ENCODE results near the gene ASB5.
"Not testable (repeated sequence)": the region's sequence is repeated elsewhere in the genome, so short reads cannot be mapped to it uniquely, and the experiment has no call there.

ASB5 gene

DNA sequence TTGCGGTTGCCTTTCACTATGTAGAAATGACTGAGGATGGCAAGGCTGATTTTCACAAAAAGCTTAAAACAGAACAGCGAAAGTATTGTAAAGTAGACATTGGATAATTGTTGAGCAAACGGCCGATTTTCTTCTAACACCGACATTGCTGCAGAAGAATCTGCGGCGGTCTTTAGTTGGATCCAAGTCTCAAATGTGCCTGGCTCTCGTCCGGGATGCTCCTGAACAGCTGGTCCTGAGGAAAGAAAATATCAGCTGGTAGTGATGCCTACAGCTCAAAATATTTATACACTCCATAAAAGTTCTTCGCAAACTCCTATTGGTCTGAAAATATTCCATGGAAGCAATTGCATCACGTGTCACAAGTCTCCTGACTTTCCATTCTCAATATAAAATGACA lies at the start of gene ASB5:
Gene ASB5 (minus strand): TSS at position 260 of the 400 bp plus-strand sequence. CDS start 114 bp downstream, at position 146.
- DNase-seq (ENCODE audit: low spot score) = no peak

DNA sequence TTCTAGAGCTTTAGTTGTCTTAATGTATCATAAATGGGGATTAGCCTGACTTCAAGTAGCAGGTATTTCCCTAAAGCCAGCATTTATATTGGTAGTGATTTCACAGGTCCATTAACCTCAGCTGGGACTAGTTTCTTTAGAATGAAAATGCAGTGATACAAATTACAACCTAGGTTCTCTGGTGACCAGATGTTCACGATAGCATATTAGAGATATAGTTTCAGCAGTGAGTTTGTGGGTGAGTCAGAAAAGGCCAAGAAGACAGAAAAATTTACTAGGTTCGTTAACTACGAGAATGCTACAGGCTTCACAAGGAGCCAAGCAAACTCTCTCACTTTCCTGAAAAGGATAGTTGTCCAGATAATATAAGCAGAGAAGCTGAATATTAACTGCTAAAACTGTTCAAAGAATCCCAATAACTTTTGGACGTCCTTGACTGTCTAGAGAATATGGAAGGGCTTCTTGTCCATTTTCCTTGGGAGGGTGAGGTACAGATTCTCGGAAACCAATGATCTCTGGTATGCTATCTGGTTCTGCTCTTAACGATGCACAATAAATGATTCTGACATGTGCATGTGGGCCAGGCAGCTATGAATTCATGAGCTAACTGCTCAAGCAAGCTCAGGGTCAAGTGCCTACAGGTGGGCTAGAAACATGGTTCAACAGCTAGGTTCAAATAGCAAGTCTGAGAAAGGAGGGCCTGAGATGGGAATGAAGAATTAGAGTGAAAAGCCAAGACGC lies 44.7 kb upstream of the ASB5 start:
- DNase-seq (ENCODE audit: low spot score) = no peak

- no peak for DNase-seq (ENCODE audit: low spot score)
Measured at GRCh38 chr4:176309772-176310171, 40.8 kb upstream of the ASB5 start.

DNA sequence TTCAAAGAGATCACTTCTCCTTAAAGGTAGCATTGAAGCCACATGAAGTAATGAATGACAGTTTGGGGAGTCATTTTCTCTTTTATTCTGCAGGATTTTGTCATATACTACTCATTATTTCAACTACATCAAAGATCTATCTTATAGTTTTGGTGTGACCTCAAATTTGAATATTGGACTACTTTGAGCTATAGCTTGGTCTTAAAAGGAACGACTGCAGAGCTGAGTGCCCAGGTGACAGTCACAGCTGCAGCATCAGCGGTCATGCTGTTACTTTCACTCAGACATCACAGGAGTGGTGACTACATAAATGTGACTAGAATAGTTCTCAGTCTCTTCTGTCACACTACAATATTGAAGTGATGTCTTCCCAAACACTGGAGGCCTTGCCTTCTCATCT lies 40.0 kb upstream of the ASB5 start:
- DNase-seq (ENCODE audit: low spot score) = no peak

- no peak for DNase-seq (ENCODE audit: low spot score)
Measured at GRCh38 chr4:176308441-176308840, 39.4 kb upstream of the ASB5 start.

DNA sequence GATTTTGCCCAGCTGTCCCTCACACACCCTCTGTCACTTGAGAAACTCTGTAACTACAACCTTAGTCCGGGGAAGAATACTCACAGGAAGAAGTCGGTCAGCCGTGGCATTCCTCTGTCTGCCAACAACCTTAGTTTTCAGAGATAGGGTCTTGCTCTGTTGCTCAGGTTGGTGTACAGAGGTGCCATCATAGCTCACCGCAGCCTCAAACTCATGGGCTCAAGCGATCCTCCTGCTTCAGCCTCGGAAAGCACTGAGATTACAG lies 38.6 kb upstream of the ASB5 start:
- no peak for DNase-seq (ENCODE audit: low spot score)

- no peak for DNase-seq (ENCODE audit: low spot score)
Measured at GRCh38 chr4:176306837-176307665, 38.0 kb upstream of the ASB5 start.

- DNase-seq (ENCODE audit: low spot score) = no peak
Measured at GRCh38 chr4:176303938-176304337, 34.9 kb upstream of the ASB5 start.

- peak; percentile 46 for DNase-seq (ENCODE audit: low spot score)
Measured at GRCh38 chr4:176302283-176303275, 33.6 kb upstream of the ASB5 start.

DNA sequence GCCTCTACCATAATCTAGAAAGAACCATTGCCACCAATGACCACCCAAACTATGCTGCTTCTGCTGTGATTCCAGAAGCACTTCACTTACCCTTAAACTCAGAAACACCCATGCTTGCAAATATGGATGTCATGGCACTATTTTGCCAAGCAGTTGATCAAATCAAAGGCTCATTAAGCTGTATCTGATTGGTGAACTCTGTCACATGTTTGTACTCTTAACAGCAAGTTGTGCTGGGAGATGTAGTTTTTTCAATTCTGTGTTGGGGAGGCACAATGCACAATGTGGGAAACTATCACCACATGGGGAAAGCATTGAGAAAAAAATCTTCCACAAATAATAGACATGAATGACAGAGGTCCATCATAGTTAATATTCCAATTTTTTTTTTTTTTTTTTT lies 31.5 kb upstream of the ASB5 start:
- DNase-seq (ENCODE audit: low spot score) = no peak

GRCh38 chr4:176300036-176300435 lies 31.0 kb upstream of the ASB5 start:
- no peak for DNase-seq (ENCODE audit: low spot score)

- no peak for DNase-seq (ENCODE audit: low spot score)
Measured at GRCh38 chr4:176298664-176299063, 29.6 kb upstream of the ASB5 start.

- DNase-seq (ENCODE audit: low spot score) = not testable (repeated sequence)
Measured at GRCh38 chr4:176295907-176296306, 26.9 kb upstream of the ASB5 start.

DNA sequence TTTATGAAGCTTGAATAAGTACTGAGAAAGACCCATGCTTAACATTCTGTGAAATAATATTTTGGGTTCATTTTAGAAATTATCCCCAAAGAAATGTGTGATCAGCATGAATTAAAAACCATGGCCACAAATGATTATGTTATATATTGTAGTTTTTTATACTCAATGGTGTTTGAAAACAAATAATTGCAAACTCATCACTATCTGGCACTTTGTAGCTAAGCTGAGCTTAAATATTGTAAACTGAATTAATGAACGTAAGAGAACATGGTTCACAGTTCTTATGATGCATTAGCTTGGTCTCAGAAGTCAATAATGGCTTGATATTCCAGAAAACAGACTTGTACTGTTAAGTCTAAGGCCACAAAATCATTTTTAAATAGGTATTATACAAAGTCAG lies 24.6 kb upstream of the ASB5 start:
- DNase-seq (ENCODE audit: low spot score) = no peak

DNA sequence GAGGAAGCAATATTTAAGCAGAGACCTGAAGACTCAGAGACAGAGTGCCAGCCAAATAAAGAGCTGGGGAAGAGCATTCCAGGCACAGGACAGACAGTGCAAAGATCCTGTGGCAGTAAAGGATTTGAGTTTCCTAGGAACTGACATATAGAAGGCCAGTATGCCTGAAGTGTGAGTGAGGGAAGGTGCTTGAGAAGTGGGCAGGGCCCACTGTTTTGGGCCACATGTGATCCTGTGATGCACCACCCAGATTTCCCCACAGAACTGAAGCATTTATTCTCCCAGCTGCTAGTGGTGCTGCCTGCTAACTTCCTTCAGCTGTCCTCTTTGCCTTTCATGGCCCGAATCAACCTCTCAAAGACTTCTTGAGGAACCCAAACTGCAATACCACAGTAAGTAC lies 23.9 kb upstream of the ASB5 start:
- DNase-seq (ENCODE audit: low spot score) = no peak

DNA sequence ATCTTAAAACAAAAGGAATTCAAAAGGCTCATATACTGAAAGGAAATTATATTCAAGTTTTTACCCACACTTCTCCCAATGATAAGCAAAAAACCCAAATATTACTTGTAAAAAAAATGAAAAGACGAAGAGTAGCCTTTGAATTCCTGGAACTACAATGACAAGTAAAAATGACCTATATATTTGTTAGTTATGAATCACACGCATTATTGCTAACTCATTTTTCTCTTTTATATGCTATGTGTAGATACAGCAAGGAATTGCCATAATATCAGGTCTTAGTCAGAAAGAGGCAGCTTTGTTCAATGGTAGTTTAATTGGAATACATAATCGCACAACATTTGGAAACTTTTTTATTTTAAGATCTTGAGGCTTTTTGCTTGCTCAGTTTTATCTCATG lies 22.7 kb upstream of the ASB5 start:
- DNase-seq (ENCODE audit: low spot score) = no peak

GRCh38 chr4:176290520-176290919 lies 21.5 kb upstream of the ASB5 start:
- no peak for DNase-seq (ENCODE audit: low spot score)

DNA sequence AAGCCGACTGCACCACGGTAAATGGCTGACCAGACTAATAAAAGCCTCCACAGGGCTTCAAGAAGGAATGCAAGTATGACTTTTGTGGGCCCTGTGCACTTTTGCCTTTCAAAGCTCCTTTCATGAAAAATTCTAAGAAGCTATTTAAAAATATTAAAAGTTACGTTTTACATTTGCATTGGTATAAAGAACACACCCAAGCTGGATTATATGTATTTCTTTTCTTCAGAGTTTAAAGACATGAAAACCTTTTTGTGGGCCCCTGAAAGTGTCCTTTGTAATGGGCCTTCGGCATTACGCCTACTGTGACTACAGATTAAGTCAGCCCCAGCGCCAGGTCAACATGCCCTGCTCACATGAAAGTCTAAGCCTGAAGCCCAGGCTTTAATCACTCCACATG lies 20.5 kb upstream of the ASB5 start:
- no peak for DNase-seq (ENCODE audit: low spot score)

GRCh38 chr4:176288020-176288419 lies 19.0 kb upstream of the ASB5 start:
- DNase-seq (ENCODE audit: low spot score) = no peak

DNA sequence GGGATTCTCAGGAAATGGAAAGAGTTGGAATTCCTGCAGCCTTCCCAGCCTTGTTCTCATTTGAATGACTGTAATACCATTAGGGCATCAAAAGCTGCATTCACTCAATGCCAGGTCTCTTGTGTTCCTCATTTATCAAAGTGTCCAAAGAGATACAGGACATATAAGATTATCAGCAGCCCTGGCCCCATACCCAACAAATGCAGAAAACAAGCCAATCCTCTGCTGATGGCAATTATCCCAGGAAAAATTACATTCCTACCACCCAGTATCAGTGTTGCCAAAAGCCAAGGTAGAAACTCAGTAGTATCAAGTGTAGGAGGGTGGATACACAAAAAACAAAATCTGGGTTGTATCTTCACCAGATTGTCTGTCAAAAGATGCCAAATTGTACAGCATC lies 18.5 kb upstream of the ASB5 start:
- no peak for DNase-seq (ENCODE audit: low spot score)

DNA sequence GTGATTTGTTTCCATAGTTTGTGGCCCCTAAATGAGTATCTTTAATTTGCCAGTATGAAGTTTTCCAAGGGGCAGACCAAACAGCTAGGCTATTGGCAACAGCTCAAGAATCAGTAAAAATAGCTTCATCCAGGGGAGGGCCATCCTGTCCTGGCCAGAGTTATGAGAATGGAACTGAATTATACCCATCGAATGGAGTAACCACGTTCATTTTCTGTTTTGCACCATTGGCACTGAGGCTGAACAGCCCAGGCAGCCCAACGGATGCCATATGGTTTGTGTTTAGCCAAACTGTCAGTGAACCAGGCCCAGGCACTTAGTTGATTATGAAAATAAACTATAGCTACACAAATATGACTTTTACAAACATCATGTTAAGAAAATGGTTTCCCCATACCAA lies 17.7 kb upstream of the ASB5 start:
- DNase-seq (ENCODE audit: low spot score) = no peak

- DNase-seq (ENCODE audit: low spot score) = not testable (repeated sequence)
Measured at GRCh38 chr4:176279560-176279959, 10.5 kb upstream of the ASB5 start.
